NOMO-1 treated with DMSO at 0.1 percent for 48 hours (cell line): ENCODE results near the gene SGK2.

ENCODE experiments used
- DNase-seq: peaks from one replicate; lab custom pipeline; 2025; ENCODE audit not compliant: unreplicated experiment; lab: John Stamatoyannopoulos, UW

The SGK2 gene

DNA sequence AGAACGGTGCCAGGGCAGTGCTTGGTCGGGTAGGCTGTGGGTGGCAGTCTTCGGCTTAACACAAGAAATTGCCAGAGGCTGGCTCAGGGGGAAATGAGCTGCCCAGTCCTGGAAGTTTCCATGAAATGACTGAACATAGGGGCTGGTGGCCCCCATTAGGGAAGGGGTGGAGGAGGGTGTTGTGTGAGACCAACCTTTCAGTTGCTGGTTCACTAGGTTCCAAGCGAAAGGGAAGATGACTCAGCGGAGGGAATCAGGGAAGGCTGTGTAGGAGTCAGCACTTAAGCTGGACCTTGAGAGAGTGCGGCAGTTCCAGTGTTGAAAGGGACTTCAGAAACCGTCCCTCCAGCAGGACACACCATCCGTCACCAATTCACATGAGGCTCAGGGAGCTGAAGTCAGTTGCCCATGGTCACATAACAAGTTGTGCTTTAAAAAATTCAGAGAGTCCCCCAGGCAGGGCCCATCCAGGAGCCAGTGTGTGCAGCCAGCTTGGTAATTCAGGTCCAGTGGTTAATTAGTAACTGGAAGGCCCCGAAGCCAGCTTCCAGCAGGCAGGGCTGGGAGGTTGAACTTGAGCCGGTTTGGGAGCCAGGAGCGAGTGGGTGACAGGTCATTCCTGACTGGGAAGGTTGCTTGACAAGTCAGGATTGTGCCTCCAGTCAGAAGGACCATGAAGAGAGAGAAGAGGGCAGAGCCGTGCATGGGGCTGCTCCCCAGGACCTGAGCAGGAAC, at the start of gene SGK2:
Gene SGK2 (plus strand): TSS at position 616 of the 735 bp plus-strand sequence. CDS start 7,469 bp downstream, outside the sequence.
- no peak for DNase-seq

DNA sequence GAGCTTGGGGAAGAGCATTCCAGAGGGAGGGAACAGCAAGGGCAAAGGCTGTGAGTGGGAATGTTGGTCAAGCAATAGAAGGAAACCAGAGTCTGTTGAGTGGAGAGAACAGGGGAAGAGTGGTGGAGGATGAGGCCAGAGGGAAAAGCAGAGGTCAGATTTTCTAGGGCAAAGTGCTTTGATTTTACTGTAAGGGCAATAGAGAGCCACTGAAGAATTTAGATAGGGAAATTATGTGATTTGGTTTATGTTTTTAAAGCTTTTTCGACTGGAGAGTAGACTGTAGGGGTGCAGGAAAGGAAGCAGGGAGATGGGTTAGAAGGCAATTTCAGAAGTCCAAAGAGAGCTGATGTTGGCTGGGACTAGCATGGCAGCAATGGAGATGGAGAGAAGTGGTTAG, 46.9 kb upstream of the SGK2 start:
- DNase-seq = no peak

DNA sequence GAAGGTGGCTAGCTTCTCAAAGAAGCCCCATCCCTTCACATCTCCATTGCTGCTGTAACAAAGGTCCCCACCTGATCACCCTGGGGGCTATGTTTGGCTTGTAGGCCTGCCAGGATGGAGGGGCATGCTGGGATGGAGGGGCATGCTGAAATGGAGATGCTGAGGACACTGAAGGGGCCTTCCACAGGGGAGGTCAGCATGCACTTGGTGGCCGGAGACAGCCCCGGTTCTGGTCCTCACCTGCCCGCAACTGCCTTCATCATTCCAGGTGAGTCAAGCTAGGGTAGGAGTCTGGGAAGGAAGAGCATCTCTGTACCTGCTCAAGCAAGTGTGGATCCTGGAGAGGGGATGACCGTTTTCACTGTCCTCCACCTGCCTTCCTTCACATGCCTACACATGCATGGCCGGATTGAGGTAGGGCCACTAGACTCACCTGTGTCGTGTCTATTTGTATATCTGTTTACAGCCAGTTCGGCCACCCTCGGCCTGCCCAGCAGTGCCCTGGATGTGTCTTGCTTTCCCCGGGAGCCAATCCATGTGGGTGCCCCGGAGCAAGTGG, 45.4 kb upstream of the SGK2 start:
- no peak for DNase-seq

DNA sequence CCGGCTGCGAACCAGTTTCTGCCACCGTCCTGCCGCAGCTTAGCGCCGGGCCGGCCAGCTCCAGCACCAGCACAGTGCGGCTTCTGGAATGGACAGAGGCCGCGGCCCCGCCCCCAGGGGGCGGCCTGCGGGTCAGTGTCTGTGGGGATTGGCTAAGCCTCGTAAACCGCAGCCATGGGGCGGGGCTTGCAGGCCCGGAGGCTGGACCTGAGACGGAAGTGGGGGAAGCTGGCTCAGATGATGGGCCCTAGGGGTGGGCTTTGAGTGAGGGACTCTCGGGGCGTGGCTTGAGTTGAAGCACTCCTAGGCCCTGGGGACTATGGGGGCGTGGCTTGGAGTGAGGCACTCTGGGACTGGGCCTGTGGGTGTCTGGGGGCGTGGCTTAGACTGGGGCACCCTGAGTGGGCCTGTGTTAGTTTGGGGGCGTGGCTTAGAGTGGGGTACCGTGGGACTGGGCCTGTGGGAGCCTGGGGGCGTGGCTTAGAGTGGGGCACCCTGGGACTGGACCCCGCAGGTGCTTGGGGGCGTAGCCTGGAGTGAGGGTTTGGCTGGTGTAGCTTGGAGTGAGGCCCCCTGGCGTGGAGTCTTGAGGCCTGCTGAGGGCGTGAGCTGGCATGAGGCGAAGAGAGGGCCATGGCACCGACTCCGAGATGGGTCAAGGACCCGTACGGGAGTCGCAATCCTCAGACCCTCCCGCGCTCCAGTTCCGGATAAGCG, 44.7 kb upstream of the SGK2 start:
- DNase-seq = peak; percentile 96

DNA sequence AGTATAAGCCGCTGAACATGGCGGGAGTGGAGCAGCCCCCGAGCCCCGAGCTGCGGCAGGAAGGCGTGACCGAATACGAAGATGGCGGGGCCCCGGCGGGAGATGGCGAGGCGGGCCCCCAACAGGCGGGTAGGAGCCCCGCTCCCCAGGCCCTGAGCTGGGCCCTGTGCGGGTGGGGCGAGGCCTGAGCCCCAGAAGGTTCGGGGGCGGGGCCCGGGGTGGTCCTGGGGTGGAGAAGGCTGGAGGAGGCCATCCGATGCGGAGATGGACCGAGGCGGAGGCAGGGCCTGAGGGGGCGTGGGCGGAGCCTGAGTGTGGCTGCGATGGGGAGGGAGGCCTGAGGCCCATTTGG, 44.2 kb upstream of the SGK2 start:
- DNase-seq = no peak

DNA sequence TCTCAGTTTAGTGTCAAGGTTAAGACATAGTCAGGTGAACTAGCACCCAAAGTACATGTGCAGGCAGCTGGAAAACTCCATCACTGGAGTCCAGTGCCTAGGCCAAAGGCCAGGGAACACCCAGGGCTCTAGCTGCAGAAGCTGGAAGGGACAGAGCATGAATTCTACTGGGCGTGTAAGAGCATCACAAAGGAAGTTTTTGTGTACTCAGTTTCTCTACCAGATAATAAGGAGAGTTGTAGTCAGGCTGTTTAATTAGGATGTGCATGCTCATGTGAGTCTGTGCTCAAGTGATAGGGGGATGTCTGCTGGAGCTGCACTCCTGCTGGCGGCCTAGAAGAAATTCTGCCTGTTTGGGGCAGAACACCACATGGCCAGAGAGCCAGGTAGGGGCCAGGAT, 43.2 kb upstream of the SGK2 start:
- DNase-seq = no peak

DNA sequence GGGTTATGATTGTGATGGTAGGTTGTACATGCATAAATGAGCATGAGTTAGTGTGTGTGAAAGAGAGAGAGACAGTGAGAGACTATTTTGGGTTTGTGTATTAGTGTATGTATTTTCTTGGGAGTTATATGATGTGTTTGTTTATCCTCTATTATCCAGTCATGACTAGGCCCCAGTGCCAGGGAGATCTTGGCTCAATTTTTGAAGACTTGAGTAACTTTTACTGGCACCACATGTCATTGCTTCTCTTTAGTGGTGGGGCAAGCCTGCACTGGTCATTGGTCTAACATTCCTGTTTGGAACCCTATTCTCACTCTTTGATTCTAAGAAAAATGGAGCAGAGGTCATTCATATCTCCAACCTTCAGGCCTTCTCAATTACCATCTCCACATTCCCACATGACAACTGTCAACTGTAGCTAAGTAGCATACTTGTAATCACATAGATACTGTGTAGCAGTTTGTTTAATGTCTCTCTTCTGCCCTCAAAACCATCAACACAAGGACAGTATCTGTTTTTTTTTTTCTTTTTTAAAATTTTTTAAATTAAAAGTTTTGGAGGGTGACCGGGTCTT, 42.5 kb upstream of the SGK2 start:
- no peak for DNase-seq

DNA sequence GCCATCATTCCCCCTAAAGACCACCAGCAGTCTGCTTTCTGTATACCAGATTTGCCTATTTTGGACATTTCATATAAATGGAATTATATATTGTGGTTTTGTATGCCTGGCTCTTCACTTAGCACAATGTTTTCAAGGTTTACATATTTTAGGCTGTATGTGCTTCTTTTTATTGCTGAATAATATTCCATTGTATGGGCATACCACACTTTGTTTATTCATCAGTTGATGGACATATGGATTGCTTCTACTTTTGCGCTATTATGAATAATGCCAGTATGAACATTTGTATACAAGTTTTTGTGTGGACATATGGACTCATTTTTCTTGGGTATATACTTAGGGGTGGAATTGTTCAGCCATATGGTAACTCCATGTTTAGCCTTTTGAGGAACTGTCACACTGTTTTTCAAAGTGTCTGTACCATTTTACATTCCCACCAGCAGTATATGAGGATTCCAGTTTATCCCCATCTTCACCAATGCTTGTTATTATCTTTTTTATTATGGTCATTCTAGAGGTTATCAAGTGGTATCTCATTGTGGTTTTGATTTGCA, 38.7 kb upstream of the SGK2 start:
- DNase-seq = no peak

DNA sequence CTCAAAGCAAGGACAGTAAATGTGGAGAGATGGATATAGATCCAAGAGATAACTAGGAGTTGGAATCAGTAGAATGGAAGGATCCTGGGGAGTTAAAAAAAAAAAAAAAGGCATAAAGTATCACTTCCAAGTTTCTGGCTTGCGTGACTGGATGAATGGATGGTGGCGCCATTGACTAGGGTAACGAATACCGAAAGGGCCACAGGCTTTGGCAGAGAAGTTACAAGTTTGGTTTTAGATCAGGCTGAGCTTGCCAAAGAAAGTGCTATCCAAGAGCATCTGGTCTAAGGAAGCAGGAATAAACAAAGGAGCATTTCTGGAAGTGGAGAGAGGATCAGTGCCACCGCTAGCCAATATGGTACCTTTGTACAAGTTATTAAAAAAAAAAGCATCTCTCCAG, 33.8 kb upstream of the SGK2 start:
- DNase-seq = no peak

DNA sequence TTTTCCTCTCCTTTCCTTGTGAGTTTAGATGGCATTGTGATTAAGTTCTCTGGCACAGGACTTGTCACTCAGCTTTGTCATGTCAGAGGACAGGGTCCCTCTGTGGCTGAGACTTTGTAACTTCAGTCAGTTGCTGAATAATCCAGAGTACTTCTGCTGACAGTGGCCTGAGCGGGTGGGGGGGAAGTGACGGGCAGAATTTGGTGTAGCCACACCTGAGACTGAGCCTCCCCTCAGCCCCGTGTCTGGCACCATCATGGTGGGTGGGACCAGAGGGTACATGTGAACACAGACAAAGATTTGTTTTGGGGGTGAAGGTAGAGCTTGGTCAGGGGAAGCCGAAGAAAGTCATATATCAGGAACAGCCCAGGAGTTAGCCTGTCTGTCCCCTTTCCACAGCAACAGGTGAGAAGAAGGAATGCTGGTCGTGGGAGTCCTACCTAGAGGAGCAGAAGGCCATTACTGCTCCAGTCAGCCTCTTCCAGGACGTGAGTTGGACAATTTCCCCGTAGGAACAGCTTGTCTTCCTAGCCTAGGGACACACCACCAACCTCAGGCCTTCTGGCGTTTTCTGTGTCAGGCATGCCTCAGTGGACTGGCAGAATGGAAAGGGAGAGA, 30.5 kb upstream of the SGK2 start:
- no peak for DNase-seq

DNA sequence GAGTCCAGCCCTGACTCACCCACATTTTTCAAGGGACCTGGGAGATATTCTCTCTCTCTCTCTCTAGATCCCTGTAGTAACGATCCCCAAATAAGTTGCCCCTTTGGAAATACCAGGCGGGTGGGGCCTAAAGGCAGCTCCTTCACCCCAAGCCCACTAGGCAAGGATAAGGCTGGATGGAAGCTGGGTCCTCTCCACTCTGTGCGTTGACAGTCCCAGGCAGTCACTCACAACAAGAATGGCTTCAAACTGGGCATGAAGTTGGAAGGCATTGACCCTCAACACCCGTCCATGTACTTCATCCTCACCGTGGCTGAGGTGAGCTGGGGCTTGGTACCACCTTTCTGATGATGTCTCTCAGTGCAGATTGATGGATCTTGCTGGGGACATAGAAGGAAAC, 29.8 kb upstream of the SGK2 start:
- no peak for DNase-seq

DNA sequence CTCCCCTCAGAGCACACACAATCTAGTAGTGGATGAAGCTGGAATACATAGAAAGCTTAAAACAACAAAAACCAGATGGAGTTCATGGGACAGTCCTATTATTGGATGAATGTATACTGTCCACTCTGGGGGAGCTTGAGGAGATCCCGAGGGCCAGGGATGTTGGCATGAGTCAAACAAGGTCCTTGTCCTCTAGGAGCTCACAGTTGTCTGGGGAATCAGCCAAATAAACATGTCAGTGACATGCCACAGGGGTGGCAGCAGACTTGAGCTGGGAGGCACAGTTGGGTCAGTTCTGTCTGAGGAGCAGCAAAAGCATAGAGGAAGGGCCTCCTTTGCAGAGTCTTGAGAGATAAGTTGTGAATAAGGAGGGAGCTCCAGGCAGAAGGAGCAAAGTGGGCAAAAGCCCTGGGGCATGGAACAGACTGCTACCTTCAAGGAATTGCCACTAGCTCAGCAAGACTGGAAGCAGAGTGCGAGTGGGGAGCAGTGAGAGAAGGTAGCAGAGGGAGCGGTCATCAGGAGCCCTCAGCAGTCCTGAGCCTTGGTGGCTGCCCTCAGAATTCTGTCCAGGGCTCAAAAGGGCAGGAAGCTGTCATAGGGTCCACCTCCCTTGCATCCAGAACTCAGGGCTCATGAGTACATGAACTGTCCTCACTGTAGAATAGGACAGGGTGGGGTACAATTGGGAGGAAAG, 29.2 kb upstream of the SGK2 start:
- no peak for DNase-seq

DNA sequence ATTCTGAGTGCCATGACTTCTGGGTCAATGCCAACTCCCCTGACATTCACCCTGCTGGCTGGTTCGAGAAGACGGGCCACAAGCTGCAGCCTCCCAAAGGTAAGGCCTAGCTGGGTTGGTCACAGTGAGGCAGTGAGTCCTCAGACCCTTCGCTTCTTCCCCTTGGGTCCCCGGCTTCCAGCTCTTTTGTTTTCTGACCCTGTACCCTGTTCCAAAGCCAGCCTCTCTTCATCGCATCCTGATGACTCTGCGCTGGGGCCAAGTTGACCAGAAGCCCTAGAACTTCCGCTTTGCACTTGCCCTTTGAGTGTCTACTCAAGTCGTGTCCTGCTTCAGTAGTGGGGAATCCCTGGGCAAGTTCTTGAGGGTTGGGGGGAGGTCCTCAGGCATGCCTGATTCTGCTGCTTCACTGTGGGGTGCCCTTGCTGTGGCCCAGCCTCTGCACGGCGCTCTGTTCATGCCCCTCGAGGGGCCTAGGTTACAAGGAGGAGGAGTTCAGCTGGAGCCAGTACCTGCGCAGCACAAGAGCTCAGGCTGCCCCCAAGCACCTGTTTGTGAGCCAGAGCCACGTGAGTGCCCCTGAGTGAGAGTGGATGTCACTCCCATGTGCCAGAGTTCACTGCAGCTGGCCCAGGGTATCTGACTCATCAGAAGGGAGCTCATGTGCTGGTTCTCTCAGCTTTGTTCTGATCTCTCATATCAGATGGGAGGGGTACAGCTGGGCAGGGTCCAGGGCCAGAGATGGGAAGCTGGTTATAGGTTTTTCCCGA, 28.3 kb upstream of the SGK2 start:
- DNase-seq = no peak

DNA sequence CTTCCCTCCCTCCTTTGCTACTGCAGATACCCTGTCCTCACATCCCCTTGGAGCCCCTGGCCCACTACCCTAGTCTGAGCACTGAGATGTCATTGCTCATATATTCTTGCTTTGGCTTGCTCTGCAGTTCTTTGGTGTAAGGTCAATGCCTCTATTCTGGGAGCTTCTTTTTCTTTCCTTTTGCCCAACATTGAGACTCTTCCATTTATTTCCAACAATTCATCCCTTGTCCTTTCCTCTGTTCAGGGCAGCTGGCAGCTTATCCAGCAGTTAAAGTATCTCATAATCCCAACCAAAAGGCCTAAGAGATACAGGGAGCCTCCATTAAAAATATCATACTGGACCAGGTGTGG, 27.8 kb upstream of the SGK2 start:
- DNase-seq = no peak

DNA sequence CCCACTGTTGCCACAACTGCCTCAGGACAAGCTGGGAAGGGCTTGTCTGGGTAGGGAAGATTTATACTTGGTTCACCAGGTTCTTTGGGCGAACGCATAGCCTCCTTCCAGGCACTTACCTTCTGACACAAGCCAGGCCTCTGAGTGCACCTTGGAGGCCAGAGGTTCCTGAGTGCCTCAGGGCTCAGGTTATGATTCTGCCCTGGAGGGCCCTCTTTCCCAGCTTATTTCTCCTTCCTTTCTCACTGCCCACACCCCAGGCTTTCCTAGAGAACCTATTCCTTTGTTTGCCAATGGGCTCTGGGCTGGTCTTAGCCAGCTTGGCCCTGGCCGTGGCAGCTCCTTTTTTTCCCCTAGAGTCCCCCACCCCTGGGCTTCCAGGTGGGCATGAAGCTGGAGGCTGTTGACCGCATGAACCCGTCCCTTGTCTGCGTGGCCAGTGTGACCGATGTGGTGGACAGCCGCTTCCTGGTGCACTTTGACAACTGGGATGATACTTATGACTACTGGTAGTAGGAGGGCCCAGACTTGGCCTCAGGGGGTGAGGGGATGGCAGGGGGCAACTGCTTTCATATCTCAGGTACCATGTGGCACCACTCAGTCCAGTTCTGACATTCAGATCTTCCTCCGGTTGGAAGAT, 26.3 kb upstream of the SGK2 start:
- no peak for DNase-seq

DNA sequence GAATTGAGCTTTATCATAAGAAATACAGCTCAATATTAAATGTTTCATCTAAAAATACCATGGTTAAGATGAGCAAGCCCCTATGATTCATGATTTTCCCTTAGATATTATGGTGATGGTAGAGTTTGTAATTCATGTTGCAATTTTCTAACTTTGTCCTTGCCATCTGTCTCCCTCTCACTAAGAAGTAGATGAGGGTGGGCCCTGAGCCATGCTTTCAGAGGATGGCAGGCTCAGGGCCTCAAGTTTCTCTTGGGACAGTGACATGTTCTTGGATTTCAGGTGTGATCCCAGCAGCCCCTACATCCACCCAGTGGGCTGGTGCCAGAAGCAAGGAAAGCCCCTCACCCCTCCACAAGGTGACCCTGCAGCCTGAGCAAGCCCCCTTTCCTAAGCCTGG, 25.8 kb upstream of the SGK2 start:
- DNase-seq = no peak

DNA sequence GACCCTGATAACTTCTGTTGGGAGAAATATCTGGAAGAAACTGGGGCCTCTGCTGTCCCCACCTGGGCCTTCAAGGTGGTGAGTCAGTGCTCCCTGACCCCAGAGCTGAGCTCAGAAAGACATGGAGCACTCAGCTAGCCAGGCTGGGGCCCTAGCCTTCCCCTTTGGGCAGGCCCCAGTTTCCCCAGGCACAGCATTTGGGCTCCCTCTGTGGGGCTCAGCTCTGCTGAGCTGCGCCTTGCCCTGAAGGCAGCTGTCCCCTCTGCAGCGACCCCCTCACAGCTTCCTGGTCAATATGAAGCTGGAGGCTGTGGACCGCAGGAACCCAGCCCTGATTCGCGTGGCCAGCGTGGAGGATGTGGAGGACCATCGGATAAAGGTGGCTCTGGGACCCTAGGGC, 24.8 kb upstream of the SGK2 start:
- no peak for DNase-seq

DNA sequence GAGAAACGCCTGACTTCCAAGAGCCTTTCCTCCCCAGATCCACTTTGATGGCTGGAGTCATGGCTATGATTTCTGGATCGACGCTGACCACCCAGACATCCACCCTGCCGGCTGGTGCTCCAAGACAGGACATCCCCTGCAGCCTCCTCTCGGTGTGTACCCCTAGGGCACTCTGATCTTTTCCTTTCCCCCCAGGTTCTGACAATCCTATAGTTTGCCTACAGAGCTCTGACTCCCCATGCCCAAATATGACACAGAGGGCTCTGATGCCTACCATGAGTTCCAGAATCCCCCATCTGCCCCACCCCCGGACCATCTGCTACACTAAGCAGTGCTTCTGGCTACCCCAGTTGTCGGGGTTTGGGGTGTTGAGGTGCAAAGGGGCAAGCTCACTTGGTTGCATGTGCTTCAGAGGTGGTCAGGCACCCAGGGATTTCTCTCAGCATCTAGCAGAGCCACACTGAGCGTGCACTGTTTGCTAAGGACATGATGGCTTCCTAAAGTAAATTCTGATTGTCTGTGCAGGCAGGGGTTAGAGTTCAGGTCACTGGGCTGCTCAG, 24.0 kb upstream of the SGK2 start:
- DNase-seq = no peak

DNA sequence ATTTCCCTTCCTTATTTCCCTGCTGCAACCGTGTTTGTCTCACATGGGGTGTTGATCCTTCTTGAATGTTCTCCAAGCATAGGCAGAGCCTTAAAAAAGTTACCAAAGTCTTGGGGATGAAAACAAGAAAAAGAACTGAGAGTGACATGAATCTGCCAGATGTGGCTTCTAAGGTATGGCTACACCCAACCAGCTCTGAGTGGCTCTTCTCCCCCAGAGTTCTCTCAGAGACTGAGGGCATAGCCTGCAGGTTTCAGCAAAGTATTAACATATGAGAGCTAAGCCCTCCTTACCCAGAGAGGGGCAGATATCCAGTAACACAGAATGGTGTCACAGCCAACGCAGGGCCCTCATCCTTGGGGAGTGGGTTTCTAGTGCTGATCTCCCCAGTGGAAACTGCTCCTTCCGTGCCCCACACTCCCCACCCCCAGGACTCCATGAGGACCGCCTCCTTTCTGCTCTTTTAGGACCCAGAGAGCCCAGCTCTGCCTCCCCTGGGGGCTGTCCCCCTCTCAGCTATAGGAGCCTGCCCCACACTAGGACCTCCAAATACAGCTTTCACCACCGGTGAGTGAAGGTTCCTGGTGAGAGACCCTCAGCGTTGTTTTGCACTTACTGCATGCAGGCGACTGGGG, 23.3 kb upstream of the SGK2 start:
- no peak for DNase-seq
